Thymus (tissue), 14 donors: ENCODE data around the gene GNA14. TPM values are rescaled to one million over a fixed set of nuclear protein-coding genes. Genes with fewer than 3 reads are reported as not detected.
A peak's percentile ranks its signal among the peaks of the same experiment; 100 is the strongest.
"Not testable (repeated sequence)": the region's sequence is repeated elsewhere in the genome, so short reads cannot be mapped to it uniquely, and the experiment has no call there.

ENCODE experiments used
- DNase-seq, 9 donors: peaks; one replicate each; pipeline ENCODE4 v3.0.0-alpha.2; 2013; ENCODE audit warnings: low spot score in 9 of 9, low read depth in 6 of 9, missing footprints in 1 of 9
- H3K27ac ChIP-seq, 2 donors: one replicate each; pipeline ENCODE4 v1.5.1; 2013; ENCODE audit warnings: control low read depth in 1 of 2, low read depth in 1 of 2, low read length in 1 of 2, mild to moderate bottlenecking in 1 of 2, moderate library complexity in 1 of 2
- H3K27me3 ChIP-seq, 2 donors: one replicate each; pipeline ENCODE4 v1.5.1; 2013; ENCODE audit warnings: low read length in 1 of 2; ENCODE audit not compliant: control insufficient read depth in 2 of 2, insufficient read depth in 1 of 2
- H3K36me3 ChIP-seq, 2 donors: one replicate each; pipeline ENCODE4 v1.5.1; 2013; ENCODE audit warnings: low read length in 1 of 2, mild to moderate bottlenecking in 1 of 2, moderate library complexity in 1 of 2; ENCODE audit not compliant: control insufficient read depth in 2 of 2, insufficient read depth in 2 of 2
- H3K4me1 ChIP-seq, 2 donors: one replicate each; pipeline ENCODE4 v1.5.1; 2013; ENCODE audit warnings: low read length in 2 of 2; ENCODE audit not compliant: control insufficient read depth in 2 of 2, insufficient read depth in 2 of 2
- H3K4me3 ChIP-seq, 2 donors: one replicate each; pipeline ENCODE4 v1.5.1; 2013; ENCODE audit warnings: low read length in 2 of 2, control low read depth in 1 of 2, mild to moderate bottlenecking in 1 of 2
- H3K9me3 ChIP-seq, 2 donors: one replicate each; pipeline ENCODE4 v1.5.1; 2013; ENCODE audit warnings: low read length in 1 of 2, mild to moderate bottlenecking in 1 of 2; ENCODE audit not compliant: control insufficient read depth in 2 of 2, insufficient read depth in 1 of 2
- WGBS: extraction: QIAGEN DNeasy Blood & Tissue Kit; methylation state at CpG from one replicate; pipeline ENCODE4 v1.1.7; 2013; 5-methylcytosine and 5-hydroxymethylcytosine counted together
- long read RNA-seq, 10 donors: transcript quantifications; one replicate each; lab custom pipeline, GENCODE V29; 2026
- polyA plus RNA-seq: library from polyadenylated mRNA; stranded (reverse); fragments of 200-250 nt; gene quantifications from one replicate; pipeline ENCODE4 v1.2.3, GENCODE V29; 2013
- total RNA-seq: library from RNA; stranded (reverse); fragments of 120-200 nt; gene quantifications from one replicate; pipeline ENCODE4 v1.2.4, GENCODE V29; 2013
- donor health status: healthy.

GNA14 gene
- total RNA-seq (0.47 TPM), polyA plus RNA-seq (1.4 TPM)
- long read RNA-seq, donor 1: 0 reads
- long read RNA-seq, donor 2: 0 reads
- long read RNA-seq, donor 3: 0 reads
- long read RNA-seq, donor 4: 0 reads
- long read RNA-seq, donor 5: 0 reads
- long read RNA-seq, donor 6: 0 reads
- long read RNA-seq, donor 7: 0 reads
- long read RNA-seq, donor 8: 0 reads
- long read RNA-seq, donor 9: 0 reads
- long read RNA-seq, donor 10: 0 reads

DNA sequence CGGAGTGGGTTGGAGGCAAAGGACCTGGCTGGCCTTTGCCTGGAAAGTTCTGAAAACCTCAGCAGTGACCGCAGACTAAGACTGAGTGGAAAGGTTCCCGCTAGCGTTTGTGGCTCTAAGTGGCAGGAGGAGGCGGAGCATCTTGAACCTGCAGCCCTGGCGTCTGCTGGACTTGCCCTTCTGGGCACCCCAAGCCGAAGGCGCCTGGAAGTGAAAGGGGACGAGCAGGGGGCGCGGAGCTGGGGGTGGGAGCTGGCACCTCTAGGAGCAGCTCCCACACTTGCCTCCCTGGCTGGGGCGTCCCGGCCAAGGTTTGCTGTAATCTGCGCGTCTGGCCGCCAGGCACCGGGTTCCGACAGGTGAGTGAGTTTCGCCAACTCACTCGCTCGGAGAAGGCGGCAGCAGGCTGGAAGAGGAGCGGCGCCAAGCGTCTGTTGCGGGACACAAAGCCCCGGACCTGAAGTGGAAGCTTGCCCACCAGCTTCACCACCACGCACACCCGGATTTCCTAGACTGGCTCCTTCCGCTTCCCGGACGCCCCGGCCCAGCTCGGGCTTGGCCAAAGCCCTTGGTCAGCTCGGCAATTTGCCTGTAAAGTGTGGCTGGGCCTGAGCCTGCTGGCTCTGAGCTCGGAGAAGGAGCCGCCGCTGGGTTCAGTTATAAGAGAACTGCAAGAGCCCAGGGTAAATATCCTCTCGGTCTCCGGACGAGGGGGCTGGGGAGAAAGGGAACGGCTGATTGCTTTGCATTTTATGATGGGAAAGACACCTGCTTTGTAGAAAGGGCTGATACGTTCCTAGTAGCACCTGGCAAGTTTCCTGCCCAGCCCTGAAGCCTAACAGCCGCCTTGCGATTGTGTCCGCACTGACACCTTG is at the start of gene GNA14:
Gene GNA14 (minus strand): TSS at position 89 of the 875 bp plus-strand sequence. CDS start 529 bp downstream, outside the sequence.
- Histone ChIP-seq H3K27ac (no peak within 1 kb of the TSS), H3K27me3 (peaks cover 41 to 59% of the 10 kb centered on the region in 2 donors), H3K9me3 (peaks cover 0 to 5% of the 10 kb centered on the region in 2 donors), H3K4me3 (peak within 1 kb of the TSS; percentile 26 to 38), H3K4me1 (peaks cover 5 to 16% of the 10 kb centered on the region in 2 donors), H3K36me3 (no peaks in the 10 kb centered on the region)
- WGBS: 7% methylated on average over 46 of the region's 46 CpGs
- DNase-seq: peak in 2 of 9 donors; percentile 4 to 17

DNA sequence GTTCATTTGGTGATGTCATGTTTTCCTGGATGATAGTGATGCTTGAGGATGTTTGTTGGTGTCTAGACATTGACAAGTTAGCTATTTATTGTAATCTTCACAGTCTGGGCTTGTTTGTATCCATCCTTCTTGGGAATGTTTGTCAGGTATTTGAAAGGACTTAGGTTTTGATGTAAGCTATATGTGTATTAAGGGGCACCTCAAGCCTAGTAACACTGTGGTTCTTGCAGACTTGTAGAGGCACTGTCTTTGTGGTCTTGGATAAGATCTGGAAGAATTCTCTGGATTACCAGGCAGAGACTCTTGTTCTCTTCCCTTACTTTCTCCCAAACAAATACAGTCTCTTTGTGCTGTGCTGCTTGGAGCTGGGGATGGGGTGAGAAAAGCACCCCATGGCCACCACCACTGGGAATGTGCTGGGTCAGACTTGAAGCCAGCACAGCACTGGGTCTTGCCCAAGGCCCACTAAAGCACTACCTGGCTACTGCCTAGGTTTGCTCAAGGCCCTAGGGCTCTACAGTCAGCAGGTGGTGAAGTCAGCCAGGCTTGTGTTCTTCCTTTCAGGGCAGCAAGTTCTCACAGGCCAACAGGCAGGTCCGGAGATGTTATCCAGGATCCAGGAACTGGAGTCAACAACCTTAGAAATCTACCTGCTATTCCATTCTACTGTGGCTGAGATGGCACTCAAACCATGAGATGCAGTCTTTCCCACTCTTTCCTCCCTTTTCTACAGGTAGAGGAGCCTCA is 49.3 kb upstream of the GNA14 start:
- WGBS: 97% methylated on average over 1 of the region's 1 CpG
- Histone ChIP-seq H3K36me3 (no peaks in the 10 kb centered on the region), H3K27me3 (no peaks in the 10 kb centered on the region), H3K4me3 (no peak overlapping the region), H3K27ac (no peak overlapping the region), H3K4me1 (no peaks in the 10 kb centered on the region), H3K9me3 (no peaks in the 10 kb centered on the region)
- DNase-seq: no peak

DNA sequence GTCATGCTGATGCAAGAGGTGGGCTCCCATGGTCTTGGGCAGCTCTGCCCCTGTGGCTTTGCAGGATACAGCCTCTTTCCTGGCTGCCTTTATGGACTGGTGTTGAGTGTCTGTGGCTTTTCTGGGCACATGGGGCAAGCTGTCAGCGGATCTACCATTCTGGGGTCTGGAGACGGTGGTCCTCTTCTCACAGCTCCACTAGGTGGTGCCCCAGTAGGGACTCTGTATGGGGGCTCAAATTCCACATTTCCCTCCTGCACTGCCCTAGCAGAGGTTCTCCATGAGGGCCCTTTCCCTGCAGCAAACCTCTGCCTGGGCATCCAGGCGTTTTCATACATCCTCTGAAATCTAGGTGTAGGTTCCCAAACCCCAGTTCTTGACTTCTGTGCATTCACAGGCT is 42.6 kb upstream of the GNA14 start:
- WGBS: 96% methylated on average over 3 of the region's 3 CpGs
- H3K27ac ChIP-seq, H3K27me3 ChIP-seq, DNase-seq, H3K4me1 ChIP-seq, H3K9me3 ChIP-seq, H3K36me3 ChIP-seq, H3K4me3 ChIP-seq: not testable (repeated sequence)

DNA sequence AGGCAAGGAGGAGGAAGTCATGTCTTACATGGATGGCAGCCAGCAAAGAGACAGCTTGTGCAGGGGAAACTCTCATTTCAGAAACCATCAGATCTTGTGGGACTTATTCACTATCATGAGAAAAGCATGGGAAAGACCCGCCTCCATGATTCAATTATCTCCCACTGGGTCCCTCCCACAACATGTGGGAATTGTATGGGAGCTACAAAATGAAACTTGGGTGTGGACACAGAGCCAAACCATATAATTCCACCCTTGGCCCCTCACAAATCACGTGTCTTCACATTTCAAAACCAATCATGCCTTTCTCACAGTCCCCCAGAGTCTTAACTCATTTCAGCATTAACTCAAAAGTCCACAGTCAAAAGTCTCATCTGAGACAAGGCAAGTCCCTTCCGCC is 42.0 kb upstream of the GNA14 start:
- not testable (repeated sequence) for H3K4me1 ChIP-seq, H3K27ac ChIP-seq, H3K36me3 ChIP-seq, H3K9me3 ChIP-seq, H3K4me3 ChIP-seq, DNase-seq, H3K27me3 ChIP-seq
- 77% methylated on average over 3 of the region's 3 CpGs for WGBS

DNA sequence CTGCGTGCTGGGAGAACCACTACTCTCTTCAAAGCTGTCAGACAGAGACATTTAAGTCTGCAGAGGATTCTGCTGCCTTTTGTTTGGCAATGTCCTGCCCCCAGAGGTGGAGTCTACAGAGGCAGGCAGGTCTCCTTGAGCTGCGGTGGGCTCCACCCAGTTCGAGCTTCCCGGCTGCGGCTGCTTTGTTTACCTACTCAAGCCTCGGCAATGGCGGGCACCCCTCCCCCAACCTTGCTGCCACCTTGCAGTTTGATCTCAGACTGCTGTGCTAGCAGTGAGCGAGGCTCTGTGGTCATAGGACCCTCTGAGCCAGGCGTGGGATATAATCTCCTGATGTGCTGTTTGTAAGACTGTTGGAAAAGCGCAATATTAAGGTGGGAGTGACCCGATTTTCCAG is 39.6 kb upstream of the GNA14 start:
- not testable (repeated sequence) for H3K27ac ChIP-seq, H3K9me3 ChIP-seq, DNase-seq, H3K36me3 ChIP-seq, H3K27me3 ChIP-seq, H3K4me3 ChIP-seq, H3K4me1 ChIP-seq
- WGBS: 95% methylated on average over 11 of the region's 11 CpGs

DNA sequence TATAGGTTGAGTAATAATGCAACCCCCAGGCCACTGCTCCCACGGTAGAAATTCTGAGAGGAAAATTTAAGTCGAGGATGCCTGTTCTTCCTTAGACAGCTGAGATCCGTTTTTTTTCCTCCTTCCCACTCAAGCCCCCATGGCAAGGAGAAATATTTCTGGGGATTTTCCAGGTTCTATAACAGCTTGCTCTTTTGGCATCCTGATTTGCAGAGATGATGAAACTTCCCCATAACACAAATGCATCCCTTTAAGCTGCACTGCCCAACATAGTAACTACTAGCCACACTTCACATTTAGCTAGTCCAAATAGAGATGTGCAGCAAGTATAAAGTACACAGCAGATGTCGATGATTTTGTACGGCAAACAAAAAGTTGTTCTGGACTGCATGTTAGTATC is 32.5 kb upstream of the GNA14 start:
- Histone ChIP-seq H3K4me3 (no peak overlapping the region), H3K27ac (no peak overlapping the region), H3K4me1 (no peaks in the 10 kb centered on the region), H3K27me3 (no peaks in the 10 kb centered on the region), H3K9me3 (no peaks in the 10 kb centered on the region), H3K36me3 (no peaks in the 10 kb centered on the region)
- 92% methylated on average over 5 of the region's 5 CpGs for WGBS
- DNase-seq: no peak

DNA sequence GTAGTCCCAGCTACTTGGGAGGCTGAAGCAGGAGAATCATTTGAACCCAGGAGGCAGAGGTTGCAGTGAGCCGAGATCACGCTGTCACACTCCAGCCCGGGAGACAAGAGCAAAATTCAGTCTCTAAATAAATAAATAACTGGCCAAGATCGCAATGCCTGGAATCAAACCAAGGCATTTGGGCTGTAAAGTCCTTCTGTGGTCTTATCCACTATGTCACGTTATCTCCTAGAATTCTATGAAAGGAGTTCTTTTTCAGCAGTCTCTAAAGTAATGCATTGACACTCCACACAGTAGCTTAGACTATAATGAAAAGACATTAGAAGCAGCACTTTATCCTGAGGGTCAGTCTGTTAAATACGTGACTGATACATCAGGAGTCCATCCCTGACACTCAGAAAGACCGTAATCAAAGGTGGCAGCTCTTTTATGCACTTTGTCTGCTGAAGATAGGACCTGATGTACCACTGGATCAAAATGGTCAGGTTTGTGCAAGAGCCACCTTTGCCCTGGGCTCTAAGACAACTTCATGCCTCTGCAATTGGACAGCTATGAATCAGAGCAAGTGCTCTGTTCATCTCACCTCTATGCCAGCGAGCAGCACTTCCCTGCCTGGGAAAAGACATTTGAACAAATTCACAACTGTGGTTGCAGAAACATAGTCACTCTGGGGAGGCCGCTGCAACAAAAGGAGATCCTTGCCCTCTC is 31.7 kb upstream of the GNA14 start:
- WGBS: 95% methylated on average over 9 of the region's 9 CpGs
- no peak overlapping the region for H3K27ac ChIP-seq
- H3K36me3 ChIP-seq: no peaks in the 10 kb centered on the region
- no peak for DNase-seq
- no peaks in the 10 kb centered on the region for H3K27me3 ChIP-seq
- H3K4me3 ChIP-seq: no peak overlapping the region
- H3K9me3 ChIP-seq: no peaks in the 10 kb centered on the region
- no peaks in the 10 kb centered on the region for H3K4me1 ChIP-seq

DNA sequence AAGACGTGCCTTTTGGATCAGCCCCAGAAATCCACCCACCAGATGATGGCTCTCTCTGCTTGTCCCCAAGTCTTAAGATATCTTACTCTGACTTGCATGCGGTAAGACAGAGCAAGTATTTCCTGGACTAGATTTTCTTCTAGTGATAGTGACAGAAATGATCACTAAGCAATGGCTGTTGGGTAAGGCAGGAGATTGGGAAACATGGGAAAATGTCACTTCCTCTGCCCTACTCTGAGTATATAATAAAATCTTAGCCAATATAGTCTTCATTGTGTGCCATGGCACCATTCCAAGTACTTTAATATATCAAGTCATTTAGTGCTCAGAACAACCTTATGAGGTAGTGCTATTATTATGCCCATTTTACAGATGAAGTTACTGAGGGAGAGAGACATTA is 31.0 kb upstream of the GNA14 start:
- Histone ChIP-seq H3K27ac (no peak overlapping the region), H3K9me3 (no peaks in the 10 kb centered on the region), H3K27me3 (no peaks in the 10 kb centered on the region), H3K4me3 (no peak overlapping the region), H3K36me3 (no peaks in the 10 kb centered on the region), H3K4me1 (no peaks in the 10 kb centered on the region)
- no peak for DNase-seq
- WGBS: 95% methylated on average over 2 of the region's 2 CpGs
